ENCODE data around the gene GBF1.

DNA sequence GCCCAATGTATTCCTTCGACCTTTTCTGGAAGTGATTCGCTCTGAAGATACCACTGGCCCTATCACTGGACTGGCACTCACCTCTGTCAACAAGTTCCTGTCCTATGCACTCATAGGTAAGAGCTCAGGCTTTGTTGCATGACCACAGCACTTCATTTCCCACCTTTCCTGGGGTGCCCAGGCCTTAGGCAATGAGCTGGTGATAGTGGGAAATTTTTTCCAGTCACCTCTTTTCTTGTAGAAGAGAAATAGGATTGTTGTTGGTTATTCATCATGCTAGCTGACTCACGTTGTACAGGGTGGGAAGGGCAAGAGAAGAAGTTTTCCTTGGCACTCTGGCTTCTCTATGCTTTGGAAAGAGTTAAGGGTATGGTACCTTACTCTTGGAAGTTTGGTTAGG lies 98.7 kb downstream of the GBF1 start:
- TF ChIP-seq, protein P1, sequence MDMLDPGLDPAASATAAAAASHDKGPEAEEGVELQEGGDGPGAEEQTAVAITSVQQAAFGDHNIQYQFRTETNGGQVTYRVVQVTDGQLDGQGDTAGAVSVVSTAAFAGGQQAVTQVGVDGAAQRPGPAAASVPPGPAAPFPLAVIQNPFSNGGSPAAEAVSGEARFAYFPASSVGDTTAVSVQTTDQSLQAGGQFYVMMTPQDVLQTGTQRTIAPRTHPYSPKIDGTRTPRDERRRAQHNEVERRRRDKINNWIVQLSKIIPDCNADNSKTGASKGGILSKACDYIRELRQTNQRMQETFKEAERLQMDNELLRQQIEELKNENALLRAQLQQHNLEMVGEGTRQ (IDR thresholded peaks at IDR 0.05; ENCODE audit: borderline replicate concordance, low read depth, low read length) = no peak
- TF ChIP-seq, protein P2, sequence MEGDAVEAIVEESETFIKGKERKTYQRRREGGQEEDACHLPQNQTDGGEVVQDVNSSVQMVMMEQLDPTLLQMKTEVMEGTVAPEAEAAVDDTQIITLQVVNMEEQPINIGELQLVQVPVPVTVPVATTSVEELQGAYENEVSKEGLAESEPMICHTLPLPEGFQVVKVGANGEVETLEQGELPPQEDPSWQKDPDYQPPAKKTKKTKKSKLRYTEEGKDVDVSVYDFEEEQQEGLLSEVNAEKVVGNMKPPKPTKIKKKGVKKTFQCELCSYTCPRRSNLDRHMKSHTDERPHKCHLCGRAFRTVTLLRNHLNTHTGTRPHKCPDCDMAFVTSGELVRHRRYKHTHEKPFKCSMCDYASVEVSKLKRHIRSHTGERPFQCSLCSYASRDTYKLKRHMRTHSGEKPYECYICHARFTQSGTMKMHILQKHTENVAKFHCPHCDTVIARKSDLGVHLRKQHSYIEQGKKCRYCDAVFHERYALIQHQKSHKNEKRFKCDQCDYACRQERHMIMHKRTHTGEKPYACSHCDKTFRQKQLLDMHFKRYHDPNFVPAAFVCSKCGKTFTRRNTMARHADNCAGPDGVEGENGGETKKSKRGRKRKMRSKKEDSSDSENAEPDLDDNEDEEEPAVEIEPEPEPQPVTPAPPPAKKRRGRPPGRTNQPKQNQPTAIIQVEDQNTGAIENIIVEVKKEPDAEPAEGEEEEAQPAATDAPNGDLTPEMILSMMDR (IDR thresholded peaks at IDR 0.05) = no peak
- TF ChIP-seq MXI1 (IDR thresholded peaks at IDR 0.05; ENCODE audit: low read depth, low read length) = no peak
- no peak for TF ChIP-seq EP300 (IDR thresholded peaks at IDR 0.05; ENCODE audit: borderline replicate concordance in 1 of 2, low read depth in 1 of 2, low read length in 1 of 2)
- no peak for TF ChIP-seq EZH2phosphoT487 (IDR thresholded peaks at IDR 0.05; ENCODE audit: borderline replicate concordance, low read depth)
- TF ChIP-seq YY1 (IDR thresholded peaks at IDR 0.05; ENCODE audit: low read depth) = no peak
- no peak for TF ChIP-seq POLR2AphosphoS5 (IDR thresholded peaks at IDR 0.05; ENCODE audit: low read depth, low read length)
- TF ChIP-seq ELF1 (IDR thresholded peaks at IDR 0.05) = no peak
- no peak for TF ChIP-seq CHD2 (IDR thresholded peaks at IDR 0.05; ENCODE audit: low read length, partially characterized antibody)
- no peak for TF ChIP-seq TCF12 (IDR thresholded peaks at IDR 0.05)
- TF ChIP-seq TAF1 (IDR thresholded peaks at IDR 0.05; ENCODE audit: borderline replicate concordance, low read depth, low read length) = no peak
- TF ChIP-seq GABPA (IDR thresholded peaks at IDR 0.05; ENCODE audit: low read depth) = no peak
- TF ChIP-seq, protein P3, sequence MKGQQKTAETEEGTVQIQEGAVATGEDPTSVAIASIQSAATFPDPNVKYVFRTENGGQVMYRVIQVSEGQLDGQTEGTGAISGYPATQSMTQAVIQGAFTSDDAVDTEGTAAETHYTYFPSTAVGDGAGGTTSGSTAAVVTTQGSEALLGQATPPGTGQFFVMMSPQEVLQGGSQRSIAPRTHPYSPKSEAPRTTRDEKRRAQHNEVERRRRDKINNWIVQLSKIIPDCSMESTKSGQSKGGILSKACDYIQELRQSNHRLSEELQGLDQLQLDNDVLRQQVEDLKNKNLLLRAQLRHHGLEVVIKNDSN (IDR thresholded peaks at IDR 0.05; ENCODE audit: borderline replicate concordance, low read depth) = no peak
- TF ChIP-seq, protein P4, sequence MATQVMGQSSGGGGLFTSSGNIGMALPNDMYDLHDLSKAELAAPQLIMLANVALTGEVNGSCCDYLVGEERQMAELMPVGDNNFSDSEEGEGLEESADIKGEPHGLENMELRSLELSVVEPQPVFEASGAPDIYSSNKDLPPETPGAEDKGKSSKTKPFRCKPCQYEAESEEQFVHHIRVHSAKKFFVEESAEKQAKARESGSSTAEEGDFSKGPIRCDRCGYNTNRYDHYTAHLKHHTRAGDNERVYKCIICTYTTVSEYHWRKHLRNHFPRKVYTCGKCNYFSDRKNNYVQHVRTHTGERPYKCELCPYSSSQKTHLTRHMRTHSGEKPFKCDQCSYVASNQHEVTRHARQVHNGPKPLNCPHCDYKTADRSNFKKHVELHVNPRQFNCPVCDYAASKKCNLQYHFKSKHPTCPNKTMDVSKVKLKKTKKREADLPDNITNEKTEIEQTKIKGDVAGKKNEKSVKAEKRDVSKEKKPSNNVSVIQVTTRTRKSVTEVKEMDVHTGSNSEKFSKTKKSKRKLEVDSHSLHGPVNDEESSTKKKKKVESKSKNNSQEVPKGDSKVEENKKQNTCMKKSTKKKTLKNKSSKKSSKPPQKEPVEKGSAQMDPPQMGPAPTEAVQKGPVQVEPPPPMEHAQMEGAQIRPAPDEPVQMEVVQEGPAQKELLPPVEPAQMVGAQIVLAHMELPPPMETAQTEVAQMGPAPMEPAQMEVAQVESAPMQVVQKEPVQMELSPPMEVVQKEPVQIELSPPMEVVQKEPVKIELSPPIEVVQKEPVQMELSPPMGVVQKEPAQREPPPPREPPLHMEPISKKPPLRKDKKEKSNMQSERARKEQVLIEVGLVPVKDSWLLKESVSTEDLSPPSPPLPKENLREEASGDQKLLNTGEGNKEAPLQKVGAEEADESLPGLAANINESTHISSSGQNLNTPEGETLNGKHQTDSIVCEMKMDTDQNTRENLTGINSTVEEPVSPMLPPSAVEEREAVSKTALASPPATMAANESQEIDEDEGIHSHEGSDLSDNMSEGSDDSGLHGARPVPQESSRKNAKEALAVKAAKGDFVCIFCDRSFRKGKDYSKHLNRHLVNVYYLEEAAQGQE (IDR thresholded peaks at IDR 0.05; ENCODE audit: low read depth, low read length) = no peak
